GM12878 (cell line): ENCODE measurements around the gene ERCC5. TPM values are rescaled to one million over a fixed set of nuclear protein-coding genes. Genes with fewer than 3 reads are reported as not detected.

Experiments
- ATAC-seq: fragments of 200-7000 bp; cut with Tn5 transposase; 3 replicates; pipeline ENCODE4 v1.9.1; 2020; ENCODE audit warnings: mild to moderate bottlenecking, moderate library complexity
- BruUV-seq: library from RNA; stranded (reverse); fragments of 400-500 nt; replicated peaks from 2 replicates; lab custom pipeline; 2021; lab: Mats Ljungman, UMichigan
- CTCF ChIA-PET: fragments of 300-600 bp; sonication (Branson Sonifier 250); formaldehyde crosslinking; extraction: SDS; loops from one replicate; lab custom pipeline; 2021; ENCODE audit warnings: inconsistent platforms; lab: Yijun Ruan, JAX
- POLR2A ChIA-PET: fragments of 350-600 bp; formaldehyde crosslinking; extraction: SDS; loops from one replicate; lab custom pipeline; 2021; ENCODE audit warnings: inconsistent platforms; lab: Charles Lee
- RAD21 ChIA-PET: fragments of 300-600 bp; sonication (Branson Sonifier 250); formaldehyde crosslinking; loops from one replicate; lab custom pipeline; 2023; ENCODE audit warnings: antibody characterized with exemption; ENCODE audit not compliant: unreplicated experiment; lab: Charles Lee
- SMC1A ChIA-PET: fragments of 300-600 bp; sonication (Branson Sonifier 250); formaldehyde crosslinking; loops from one replicate; lab custom pipeline; 2023; ENCODE audit not compliant: unreplicated experiment, uncharacterized antibody; lab: Charles Lee
- DNase-seq: peaks from one replicate; pipeline ENCODE4 v3.0.0-alpha.2; 2011; ENCODE audit warnings: low read depth, low spot score
- FAIRE-seq: peaks from 3 replicates; lab custom pipeline; 2011; peaks lifted over from hg19 to GRCh38; lab: Jason Lieb, UNC
- H2AFZ ChIP-seq: 2 replicates; pipeline ENCODE4 v1.6.0; 2011; ENCODE audit warnings: low read depth, low read length, control low read depth; ENCODE audit not compliant: control insufficient read depth
- H3K27ac ChIP-seq: 2 replicates; pipeline ENCODE4 v1.5.1; 2011; ENCODE audit warnings: control low read depth; ENCODE audit not compliant: control insufficient read depth, insufficient read depth
- H3K27me3 ChIP-seq, 2 experiments: replicated peaks in 1 of 2; 2 replicates each; pipeline versions ENCODE4 v1.6.0 to v1.6.1; 2011; ENCODE audit warnings: low read length in 1 of 2; ENCODE audit not compliant: control insufficient read depth in 2 of 2, insufficient read depth in 2 of 2
- H3K36me3 ChIP-seq, 2 experiments: 2 replicates each; pipeline ENCODE4 v1.5.1; 2011; ENCODE audit warnings: low read length in 1 of 2; ENCODE audit not compliant: control insufficient read depth in 2 of 2, insufficient read depth in 2 of 2
- H3K4me1 ChIP-seq: 2 replicates; pipeline ENCODE4 v1.6.1; 2011; ENCODE audit warnings: mild to moderate bottlenecking, low read length, moderate library complexity, mixed read lengths; ENCODE audit not compliant: control insufficient read depth, insufficient read depth
- H3K4me2 ChIP-seq: 2 replicates; pipeline ENCODE4 v1.6.0; 2011; ENCODE audit warnings: control low read depth; ENCODE audit not compliant: control insufficient read depth, insufficient read depth
- H3K4me3 ChIP-seq: fragments of 200-600 bp; sonication (generic); 2 replicates; pipeline ENCODE4 v1.5.1; 2016
- H3K79me2 ChIP-seq: 2 replicates; pipeline ENCODE4 v1.6.0; 2011; ENCODE audit warnings: low read length; ENCODE audit not compliant: control insufficient read depth, insufficient read depth
- H3K9ac ChIP-seq: 2 replicates; pipeline ENCODE4 v1.8.0; 2011; ENCODE audit warnings: low read length, control low read depth, mixed read lengths; ENCODE audit not compliant: control insufficient read depth, insufficient read depth
- H3K9me3 ChIP-seq: replicated peaks from 3 replicates; pipeline ENCODE4 v1.5.1; 2011; ENCODE audit warnings: mild to moderate bottlenecking, low read length; ENCODE audit not compliant: control insufficient read depth, insufficient read depth
- H4K20me1 ChIP-seq: 2 replicates; pipeline ENCODE4 v1.6.0; 2011; ENCODE audit not compliant: control insufficient read depth, insufficient read depth
- E2F4 ChIP-seq: IDR thresholded peaks from 2 replicates; pipeline ENCODE4 v1.6.1; 2012; ENCODE audit warnings: low read depth, low read length, improper control_type of control experiment
- FOS ChIP-seq: IDR thresholded peaks from 3 replicates; pipeline ENCODE4 v1.6.1; 2011; ENCODE audit warnings: borderline replicate concordance; ENCODE audit not compliant: insufficient read length; ENCODE audit errors: extremely low read depth
- HDGF ChIP-seq: fragments of 450-650 bp; IDR thresholded peaks from 2 replicates; pipeline ENCODE4 v1.6.1; 2016; ENCODE audit warnings: antibody characterized with exemption
- NR2C1 ChIP-seq: fragments of 450-650 bp; IDR thresholded peaks from 2 replicates; pipeline ENCODE4 v1.6.1; 2017; ENCODE audit warnings: antibody characterized with exemption, mild to moderate bottlenecking, moderate library complexity
- RBBP5 ChIP-seq: fragments of 200-600 bp; sonication (generic); conservative IDR thresholded peaks from 2 replicates; pipeline ENCODE4 v1.6.1; 2016
- RUNX3 ChIP-seq: IDR thresholded peaks from 2 replicates; pipeline ENCODE4 v1.6.1; 2012; ENCODE audit warnings: low read length, inconsistent platforms
- YY1 ChIP-seq: IDR thresholded peaks from 2 replicates; pipeline ENCODE4 v1.6.1; 2011; ENCODE audit warnings: low read depth, mild to moderate bottlenecking, low read length
- WGBS: methylation state at CpG from one replicate; pipeline ENCODE4 v1.1.6; 2016; ENCODE audit warnings: low lambda C conversion rate; ENCODE audit not compliant: insufficient replicate concordance, insufficient coverage; ENCODE audit errors: missing lambda C conversion rate; 5-methylcytosine and 5-hydroxymethylcytosine counted together
- in situ Hi-C: fragments of 300-500 bp; cut with MboI; formaldehyde crosslinking; loops from 9 replicates; pipeline ENCODE4 v1.14.3; 2018; ENCODE audit warnings: mixed read lengths
- intact Hi-C: fragments of 100-400 bp; cut with micrococcal nuclease; formaldehyde crosslinking; loops from one replicate; pipeline ENCODE4 v1.14.2; 2022; ENCODE audit not compliant: unreplicated experiment
- polyA plus RNA-seq, 11 experiments: library from polyadenylated mRNA; depleted of rRNA in 4 of 11; unstranded in 6 of 11; stranded (reverse) in 5 of 11; fragments of >200 nt; fragmentation: Nextera tagmentation in 4 of 11; fragmentation: Illumina TruSeq in 1 of 11; extraction: Ambion mirVana in 4 of 11; extraction: Trizol in 1 of 11; gene quantifications; 1 replicate in 1 of 11; 2 replicates in 10 of 11; pipeline versions ENCODE4 v1.2.1 to v1.2.3, GENCODE V29; 2011 to 2016; ENCODE audit warnings: inconsistent platforms in 2 of 11, missing spikeins in 2 of 11, low read depth in 1 of 11
- total RNA-seq, 4 experiments: library from RNA; depleted of rRNA in 3 of 4; stranded (reverse); fragments of >200 nt in 3 of 4; fragmentation: Illumina TruSeq in 1 of 4; extraction: Trizol in 1 of 4; gene quantifications; 2 replicates each; pipeline versions ENCODE4 v1.2.1 to v1.2.3, GENCODE V29; 2013 to 2021

ERCC5 gene
- total and polyA plus RNA-seq, 10 of the 15 experiments (the other 5 are each of a cell fraction or from before 2014, with no cell fraction given): 11.7 to 59.2 (median 41.6) TPM

GRCh38 chr13:102812611-102813287, 33.1 kb upstream of the ERCC5 start:
- TF ChIP-seq FOS (no peak), RBBP5 (no peak), YY1 (peak; percentile 86)
- Histone ChIP-seq H3K36me3 (peaks cover 0 to 2% of the 10 kb centered on the region in 2 experiments; a peak in 3 of 4 replicates), H3K4me2 (peak overlapping the region; percentile 69), H4K20me1 (no peaks in the 10 kb centered on the region), H3K4me1 (peaks cover 15% of the 10 kb centered on the region), H2AFZ (peak overlapping the region; percentile 66), H3K4me3 (no peak overlapping the region), H3K9me3 (peaks cover 4% of the 10 kb centered on the region), H3K27me3 (no peaks in the 10 kb centered on the region), H3K27ac (peak overlapping the region; percentile 46; the same call in 1 of the 2 replicates), H3K9ac (no peak overlapping the region), H3K79me2 (peaks cover 8% of the 10 kb centered on the region)
- ChIA-PET POLR2A (interaction anchor here (2.3 kb wide), 1 partner anchor 15 kb away, joined by 8 read pairs; the partner anchor contains the start of genes BIVM and POGLUT2), RAD21 (interaction anchor here (2.6 kb wide), 1 partner anchor 33 kb away, joined by 6 read pairs; the partner anchor contains the start of gene ERCC5), SMC1A (interaction anchor here (0.9 to 2.3 kb wide), 4 partner anchors 11 to 42 kb away, joined by 3 to 8 read pairs (median 6); partner anchors contain the start of gene ERCC5), CTCF (interaction anchor here (0.6 to 2.9 kb wide), 5 partner anchors 12 to 221 kb away, joined by 3 to 18 read pairs (median 9); partner anchors contain the start of gene ERCC5)
- intact Hi-C loops: loop anchor here (5.0 kb wide), 1 partner anchor 40 kb away; the partner anchor contains the start of gene TEX30
- ATAC-seq (peak; percentile 79), DNase-seq (no peak), FAIRE-seq (no peak)
- BruUV-seq: no TSS peak
- in situ Hi-C loops: no loop called here

DNA sequence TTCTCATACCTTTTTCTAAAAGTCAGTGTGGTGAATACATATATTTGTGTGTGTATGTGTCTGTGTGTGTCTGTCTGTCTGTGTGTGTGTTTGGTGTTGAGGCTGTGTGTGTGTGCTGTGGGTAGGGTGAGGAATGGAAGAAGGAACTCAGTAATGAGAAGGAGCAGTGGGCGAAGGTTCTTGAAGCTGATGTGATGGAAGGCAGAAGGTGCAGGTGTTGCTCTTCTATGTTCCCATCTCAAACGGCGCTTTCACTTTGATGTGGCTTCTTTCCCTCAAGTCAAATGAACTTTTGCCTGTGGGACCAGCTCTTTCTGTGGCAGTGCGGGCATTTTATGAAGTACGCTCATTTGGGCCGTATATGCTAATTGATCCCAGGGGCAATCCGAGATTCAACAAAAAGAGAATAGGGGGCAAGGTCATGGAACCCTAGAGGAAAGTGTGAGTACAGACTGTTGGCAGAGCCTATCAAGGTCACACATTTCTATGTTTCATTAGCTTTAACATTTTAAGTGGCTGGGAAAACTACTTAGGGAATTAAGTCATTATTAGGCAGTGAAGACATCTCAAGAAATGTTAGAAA, 31.7 kb upstream of the ERCC5 start:
- in situ Hi-C loops (no loop called here), intact Hi-C loops (loop anchor here (5.0 kb wide), 1 partner anchor 42 kb away; the partner anchor contains the start of gene TEX30)
- Histone ChIP-seq H3K9ac (no peak overlapping the region), H3K27ac (peak overlapping the region; percentile 50), H3K4me1 (peaks cover 17% of the 10 kb centered on the region), H3K79me2 (peaks cover 8% of the 10 kb centered on the region), H3K27me3 (no peaks in the 10 kb centered on the region), H2AFZ (peak overlapping the region; percentile 71), H4K20me1 (no peaks in the 10 kb centered on the region), H3K4me3 (no peak overlapping the region; the same call in 1 of the 2 replicates), H3K4me2 (peak overlapping the region; percentile 31), H3K36me3 (peaks cover 0 to 2% of the 10 kb centered on the region in 2 experiments), H3K9me3 (peaks cover 4% of the 10 kb centered on the region)
- ATAC-seq (peak; percentile 76), DNase-seq (no peak), FAIRE-seq (no peak)
- RAD21 ChIA-PET: interaction anchor here (1.4 to 2.6 kb wide), 3 partner anchors 14 to 32 kb away, joined by 4 to 6 read pairs (median 6); partner anchors contain the start of gene ERCC5
- BruUV-seq: no TSS peak
- SMC1A ChIA-PET: interaction anchor here (0.6 to 2.3 kb wide), 9 partner anchors 10 to 293 kb away, joined by 3 to 8 read pairs (median 4); partner anchors contain the start of genes BIVM, ERCC5 and POGLUT2
- 53% methylated on average over 7 of the region's 7 CpGs for WGBS
- POLR2A ChIA-PET: interaction anchor here (1.1 to 2.3 kb wide), 3 partner anchors 11 to 32 kb away, joined by 3 to 8 read pairs (median 3); partner anchors contain the start of genes BIVM, ERCC5 and POGLUT2
- CTCF ChIA-PET: interaction anchor here (0.6 to 2.9 kb wide), 6 partner anchors 12 to 222 kb away, joined by 3 to 18 read pairs (median 6); partner anchors contain the start of gene ERCC5
- TF ChIP-seq E2F4 (no peak), HDGF (peak; percentile 86; the same call in 1 of the 2 replicates), RUNX3 (peak; percentile 37; the same call in 1 of the 2 replicates), NR2C1 (no peak)
